CD4-positive, alpha-beta T cell treated with Interleukin-1 beta for 1 hour (primary cell): Measurements from ENCODE around the gene CLEC19A.

Source experiments
- DNase-seq, 2 donors: peaks; one replicate each; pipeline ENCODE4 v3.0.0-alpha.2; 2020 to 2022

Gene CLEC19A

GRCh38 chr16:19329932-19330331, 44.4 kb downstream of the CLEC19A start:
- no peak for DNase-seq

DNA sequence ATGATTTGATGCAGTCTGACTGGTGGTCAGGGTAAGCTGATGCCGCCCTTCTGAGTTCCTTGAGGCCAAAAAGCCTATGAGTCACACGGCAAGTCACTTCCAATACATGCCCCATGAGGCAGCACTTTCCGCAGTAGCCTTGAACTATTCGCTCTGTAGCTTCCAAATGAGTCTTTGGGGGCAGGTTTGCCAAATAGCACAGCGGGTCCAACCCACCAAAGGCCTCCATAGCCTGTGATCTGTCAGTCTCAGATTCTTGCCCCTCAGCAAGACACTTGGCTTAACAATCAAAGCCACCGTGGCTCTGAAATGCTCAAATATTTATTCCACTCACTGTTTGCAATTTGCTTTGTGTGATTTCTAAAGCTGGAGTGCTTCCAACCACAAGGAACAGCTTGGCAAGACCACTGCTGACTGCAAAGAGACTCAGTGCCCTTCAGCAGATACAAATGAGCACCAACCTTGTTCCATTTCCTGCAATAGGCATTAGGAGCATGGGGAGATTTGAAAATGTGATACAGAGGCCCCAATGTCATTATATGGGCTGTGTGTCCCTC, 45.4 kb downstream of the CLEC19A start:
- no peak for DNase-seq

GRCh38 chr16:19331794-19332193, 46.3 kb downstream of the CLEC19A start:
- DNase-seq = no peak

- DNase-seq = no peak
These were observed 52.8 kb downstream of the CLEC19A start for GRCh38 chr16:19338335-19338734.

DNA sequence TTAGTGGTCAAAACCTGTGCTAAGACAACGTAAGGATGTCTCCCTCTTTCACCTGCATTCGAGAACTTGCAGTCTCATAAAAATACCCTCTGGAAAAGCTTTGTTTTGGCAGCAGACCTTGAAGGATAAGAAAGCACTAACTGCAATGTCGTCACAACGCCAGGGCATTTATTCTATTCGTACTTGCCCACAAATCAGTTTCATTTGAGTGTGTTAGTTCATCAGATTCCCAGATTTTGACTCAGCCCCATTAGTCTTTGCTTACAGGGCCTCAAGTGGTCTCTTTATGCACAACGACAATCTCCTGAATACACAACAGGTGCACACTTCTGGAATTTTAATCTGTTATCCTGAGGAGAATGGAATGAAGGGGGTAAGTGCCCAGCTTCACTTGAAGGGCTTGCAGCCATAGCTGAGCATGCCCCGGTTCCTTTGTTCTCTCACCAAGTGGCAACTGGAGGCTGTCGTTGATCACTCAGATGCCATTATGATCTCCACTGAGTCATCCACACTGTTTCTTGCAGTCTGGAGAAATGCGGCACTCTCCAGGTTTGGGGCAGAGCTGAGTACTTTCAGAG, 58.8 kb downstream of the CLEC19A start:
- no peak for DNase-seq

DNA sequence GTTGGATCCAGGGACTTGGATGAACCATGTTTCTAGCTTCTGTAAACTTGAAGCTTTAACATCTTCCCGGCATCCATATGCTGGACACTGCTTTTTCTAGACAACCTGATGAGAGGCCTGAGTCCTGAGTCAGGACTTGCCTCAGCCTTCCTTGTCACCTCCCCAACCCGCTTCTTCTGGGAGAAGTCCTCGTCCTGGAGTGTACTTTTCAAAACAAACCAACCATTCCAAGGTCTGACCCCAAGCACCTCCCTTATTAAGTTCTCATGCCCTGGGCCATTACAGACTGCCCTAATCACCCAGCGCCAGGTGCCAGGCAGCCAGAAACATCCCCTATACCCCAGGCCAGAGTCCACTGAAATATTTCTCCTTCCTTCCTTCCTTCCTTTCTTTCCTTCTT, 59.4 kb downstream of the CLEC19A start:
- no peak for DNase-seq

GRCh38 chr16:19346335-19346922, 60.9 kb downstream of the CLEC19A start:
- DNase-seq = no peak

DNA sequence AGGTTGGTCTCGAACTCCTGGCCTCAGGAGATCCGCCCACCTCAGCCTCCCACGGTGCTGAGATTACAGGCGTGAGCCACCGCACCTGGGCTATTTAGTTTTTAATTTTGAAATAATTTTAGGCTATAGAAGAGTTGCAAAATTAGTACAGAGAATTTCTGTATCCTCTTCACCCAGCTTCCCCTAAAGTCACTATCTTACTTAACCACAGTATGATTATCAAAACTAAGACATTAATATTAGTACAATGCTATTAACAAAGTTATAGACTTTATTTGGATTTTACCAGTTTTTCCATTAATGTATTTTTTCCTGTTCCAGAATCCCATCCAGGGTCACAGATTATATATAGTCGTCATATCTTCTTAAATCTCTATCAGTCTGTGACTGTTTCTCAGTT, 62.6 kb downstream of the CLEC19A start:
- no peak for DNase-seq

DNA sequence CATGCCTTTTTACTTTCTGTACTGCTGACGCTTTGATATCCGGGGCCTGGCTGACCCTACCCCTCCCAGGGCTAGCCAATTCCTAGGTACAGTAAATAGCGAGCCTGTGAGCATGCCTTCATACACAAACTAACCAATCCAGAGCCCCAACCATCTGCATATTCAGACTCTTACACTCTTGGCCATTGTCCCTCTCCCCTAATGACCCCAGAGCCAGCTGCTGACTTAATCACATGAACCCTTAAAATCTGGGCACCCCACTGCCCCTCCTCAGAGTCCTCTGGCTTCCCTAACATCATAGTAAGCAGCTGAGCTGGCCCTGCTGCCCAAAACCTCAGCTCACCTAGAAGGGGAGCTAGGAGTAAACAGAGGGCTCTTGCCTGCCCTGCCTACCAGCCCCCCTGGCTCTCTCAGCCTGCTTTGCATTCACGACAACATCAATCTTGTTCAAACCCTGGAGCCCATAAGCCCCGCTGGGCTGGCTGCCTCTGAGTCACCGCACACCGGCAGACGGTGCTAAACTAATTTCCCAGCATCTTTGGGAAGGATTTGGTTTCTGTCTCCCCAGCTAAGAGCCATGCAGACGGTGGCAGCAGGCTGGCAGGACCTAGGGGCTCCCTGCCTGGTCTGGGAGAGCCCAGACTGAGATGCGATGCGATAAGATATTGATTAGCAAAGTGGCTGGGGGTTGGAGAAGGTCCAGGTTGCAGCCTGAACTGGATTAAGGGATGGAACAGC, 63.2 kb downstream of the CLEC19A start:
- no peak for DNase-seq

DNA sequence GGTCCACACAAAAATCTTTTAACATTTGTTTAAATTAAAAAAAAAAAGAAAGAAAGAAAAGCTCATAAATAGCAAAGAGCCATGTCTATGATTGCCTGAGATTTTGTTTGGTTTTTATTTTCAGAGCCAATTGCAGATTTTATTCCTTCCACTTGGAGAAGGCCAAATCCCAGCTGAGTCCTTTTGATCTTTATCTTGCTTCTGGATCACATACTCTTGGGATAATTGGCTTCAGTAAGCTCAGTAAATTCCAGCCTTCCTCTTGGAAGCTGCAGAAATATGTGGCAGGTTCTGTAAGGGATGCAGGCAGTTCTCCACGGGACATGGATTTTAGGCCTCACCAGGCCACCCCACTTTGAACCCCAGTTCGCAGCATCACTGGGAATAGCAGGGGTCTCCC, 68.8 kb downstream of the CLEC19A start:
- no peak for DNase-seq

DNA sequence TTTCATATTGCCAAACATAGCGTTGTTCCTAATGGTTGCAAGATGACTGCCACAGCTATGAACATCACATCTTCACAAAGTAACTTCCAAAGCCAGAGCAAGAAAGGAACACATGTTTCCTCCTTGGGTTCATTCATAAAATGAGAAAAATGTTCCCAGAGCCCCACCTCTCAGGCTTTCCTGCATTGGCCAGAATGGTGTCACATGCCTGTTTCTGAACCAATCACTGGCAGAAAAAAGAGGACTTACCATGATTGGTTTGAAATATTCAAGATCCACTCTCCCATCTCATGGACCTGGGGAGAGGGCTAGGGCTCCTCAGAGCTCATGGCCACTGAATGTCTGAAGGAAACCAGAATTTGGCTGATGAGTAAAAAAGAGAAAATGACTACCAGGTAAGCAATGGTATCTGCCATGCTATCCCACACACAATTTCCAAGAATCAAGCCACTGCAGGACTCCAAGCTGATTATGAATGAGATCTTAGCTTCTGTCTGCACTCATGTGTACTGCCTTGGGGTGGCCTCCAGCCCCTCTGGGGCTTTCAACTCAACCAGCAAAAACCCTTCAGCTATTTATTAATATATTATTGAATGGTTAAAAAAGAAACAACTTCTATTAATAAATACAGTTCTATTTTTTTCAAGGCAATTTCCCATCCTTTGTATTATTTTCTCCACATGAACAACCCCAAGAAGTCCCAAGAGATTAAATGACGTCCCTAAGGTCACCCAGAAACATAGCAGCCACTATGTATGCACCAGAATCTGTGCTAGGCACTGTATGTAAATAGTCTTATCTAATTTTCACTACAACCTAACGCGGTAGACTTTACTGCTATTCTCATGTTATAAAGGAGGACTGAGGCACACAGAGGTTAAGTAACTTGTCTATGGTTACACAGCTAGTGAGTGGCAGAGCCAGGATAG, 70.8 kb downstream of the CLEC19A start:
- no peak for DNase-seq

DNA sequence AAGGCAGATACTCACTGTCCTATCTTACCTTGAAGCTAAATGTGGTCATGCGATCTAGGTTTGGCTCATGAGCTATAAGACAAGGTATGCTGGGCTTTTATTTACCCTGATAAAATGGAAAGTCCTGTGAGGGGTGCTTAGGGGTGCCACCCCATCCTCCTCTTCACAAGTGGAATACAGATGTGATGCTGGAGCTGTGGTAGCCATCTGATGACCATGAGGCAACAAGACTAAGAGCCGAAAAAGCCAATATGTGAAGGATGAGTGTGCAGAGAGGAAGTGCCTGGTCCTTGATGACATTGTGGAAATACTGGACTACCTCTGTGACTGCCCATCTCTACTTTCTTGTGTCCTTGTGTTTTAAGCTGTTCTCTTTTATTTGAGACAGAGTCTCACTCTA, 74.0 kb downstream of the CLEC19A start:
- DNase-seq = no peak
